ENCODE data around the gene GIMAP2. TPM values are rescaled to one million over a fixed set of nuclear protein-coding genes. Genes with fewer than 3 reads are reported as not detected.

The GIMAP2 gene
- total RNA-seq, 1 experiment from 2014 or later: not detected

DNA sequence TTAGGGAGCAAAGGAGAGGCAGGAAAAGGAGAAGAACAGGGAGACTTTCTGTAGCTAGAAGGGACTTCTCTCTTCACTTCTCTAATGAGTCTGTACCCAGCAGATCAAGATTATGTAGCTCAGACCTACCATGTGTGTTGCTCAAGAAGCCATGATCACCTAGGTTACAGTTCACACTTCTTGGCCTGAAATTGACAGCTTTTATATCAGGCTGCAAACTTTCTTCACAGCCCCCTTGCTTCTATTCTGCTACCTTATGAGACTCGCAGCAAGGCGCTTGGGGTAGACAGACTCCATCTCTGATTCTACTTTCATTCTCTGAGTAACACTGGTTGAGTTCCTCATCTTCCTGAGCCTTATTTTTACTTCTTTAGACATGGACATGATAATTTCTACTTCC is 19.6 kb upstream of the GIMAP2 start:
- peaks cover 59% of the 10 kb centered on the region for H3K27me3 Mint-ChIP-seq (ENCODE audit: low read depth)
- Histone ChIP-seq H2BK120ac (ENCODE audit: low read depth, low read length, poor library complexity, severe bottlenecking) (no peak overlapping the region), H3K27me3 (ENCODE audit: insufficient read depth, low read length) (no peaks in the 10 kb centered on the region), H2AFZ (ENCODE audit: low read length) (no peak overlapping the region), H3K27ac (ENCODE audit: insufficient read length, low read depth, low read length) (no peak overlapping the region), H3K79me2 (ENCODE audit: insufficient read depth, low read length) (no peaks in the 10 kb centered on the region), H3K4me2 (ENCODE audit: insufficient read depth, insufficient read length, low read length) (no peak overlapping the region), H3K9ac (ENCODE audit: extremely low read depth, insufficient read length, low read length) (no peak overlapping the region), H3K79me1 (ENCODE audit: insufficient read depth, low read depth, low read length, poor library complexity, severe bottlenecking) (no peaks in the 10 kb centered on the region), H2BK12ac (ENCODE audit: insufficient read length, low read depth, low read length) (no peak overlapping the region), H4K8ac (replicated peaks; ENCODE audit: insufficient read length, low read depth, low read length) (no peak overlapping the region), H3K18ac (ENCODE audit: insufficient read length, low read depth, low read length) (no peak overlapping the region), H2BK5ac (ENCODE audit: insufficient read length, low read length) (no peak overlapping the region), H3K14ac (ENCODE audit: insufficient read depth, low read length) (no peak overlapping the region), H4K20me1 (ENCODE audit: control insufficient read depth, insufficient read depth, insufficient read length) (no peaks in the 10 kb centered on the region), H3K56ac (ENCODE audit: insufficient read length, low read depth, low read length) (no peak overlapping the region), H3K9me3 (ENCODE audit: control insufficient read depth, low read depth, low read length) (peaks cover 5% of the 10 kb centered on the region), H2BK15ac (ENCODE audit: low read depth, low read length) (no peak overlapping the region), H3K4me1 (ENCODE audit: insufficient read depth, low read length) (no peaks in the 10 kb centered on the region), H3K23ac (ENCODE audit: insufficient read length, low read depth, low read length) (no peak overlapping the region), H3K23me2 (ENCODE audit: insufficient read length, low read depth, low read length, poor library complexity, severe bottlenecking) (no peaks in the 10 kb centered on the region), H4K5ac (ENCODE audit: insufficient read length, low read depth, low read length) (no peak overlapping the region), H3T11ph (ENCODE audit: low read length) (no peak overlapping the region), H4K91ac (ENCODE audit: insufficient read length, low read depth, low read length) (no peak overlapping the region), H3K4ac (ENCODE audit: low read depth, low read length) (no peak overlapping the region), H2BK20ac (ENCODE audit: low read depth, low read length, poor library complexity, severe bottlenecking) (no peak overlapping the region), H2AK5ac (ENCODE audit: insufficient read length, low read length) (no peak overlapping the region)
- no CpG with 5 or more reads among the region's 2 CpGs for WGBS (ENCODE audit: extremely low coverage, insufficient read length, low lambda C conversion rate)
- no peaks in the 10 kb centered on the region for H3K4me1 Mint-ChIP-seq
- DNase-seq: no peak
- no peak overlapping the region for H3K27ac Mint-ChIP-seq
- peaks cover 9 to 10% of the 10 kb centered on the region in 2 experiments; a peak in 3 of 5 replicates for H3K9me3 Mint-ChIP-seq
- no peaks in the 10 kb centered on the region; a peak in 2 of 7 replicates for H3K36me3 Mint-ChIP-seq (ENCODE audit: insufficient read depth in 1 of 3, low read depth in 3 of 3)
- TF ChIP-seq, protein P1, sequence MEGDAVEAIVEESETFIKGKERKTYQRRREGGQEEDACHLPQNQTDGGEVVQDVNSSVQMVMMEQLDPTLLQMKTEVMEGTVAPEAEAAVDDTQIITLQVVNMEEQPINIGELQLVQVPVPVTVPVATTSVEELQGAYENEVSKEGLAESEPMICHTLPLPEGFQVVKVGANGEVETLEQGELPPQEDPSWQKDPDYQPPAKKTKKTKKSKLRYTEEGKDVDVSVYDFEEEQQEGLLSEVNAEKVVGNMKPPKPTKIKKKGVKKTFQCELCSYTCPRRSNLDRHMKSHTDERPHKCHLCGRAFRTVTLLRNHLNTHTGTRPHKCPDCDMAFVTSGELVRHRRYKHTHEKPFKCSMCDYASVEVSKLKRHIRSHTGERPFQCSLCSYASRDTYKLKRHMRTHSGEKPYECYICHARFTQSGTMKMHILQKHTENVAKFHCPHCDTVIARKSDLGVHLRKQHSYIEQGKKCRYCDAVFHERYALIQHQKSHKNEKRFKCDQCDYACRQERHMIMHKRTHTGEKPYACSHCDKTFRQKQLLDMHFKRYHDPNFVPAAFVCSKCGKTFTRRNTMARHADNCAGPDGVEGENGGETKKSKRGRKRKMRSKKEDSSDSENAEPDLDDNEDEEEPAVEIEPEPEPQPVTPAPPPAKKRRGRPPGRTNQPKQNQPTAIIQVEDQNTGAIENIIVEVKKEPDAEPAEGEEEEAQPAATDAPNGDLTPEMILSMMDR (conservative IDR thresholded peaks at IDR 0.05): no peak
- no peak overlapping the region for H3K4me3 Mint-ChIP-seq
